ENCODE measurements around the gene LOXL1. TPM values are rescaled to one million over a fixed set of nuclear protein-coding genes. Genes with fewer than 3 reads are reported as not detected.
A peak's percentile ranks its signal among the peaks of the same experiment; 100 is the strongest.
"Not testable (repeated sequence)": the region's sequence is repeated elsewhere in the genome, so short reads cannot be mapped to it uniquely, and the experiment has no call there.

LOXL1 gene
- total RNA-seq, 5 donors from 2014 or later (not counting 1 experiment from before 2014, with no cell fraction given), result 1.4 to 4.8 (median 1.6) TPM

- 36% methylated on average over 9 of the region's 18 CpGs for WGBS (ENCODE audit: insufficient coverage)
- not testable (repeated sequence) for H3K9me3 ChIP-seq; H3K36me3 ChIP-seq (ENCODE audit: control insufficient read depth in 2 of 2, extremely low read depth in 1 of 2, insufficient read depth in 1 of 2, low read length in 1 of 2); H3K4me3 ChIP-seq (ENCODE audit: control insufficient read depth in 1 of 2, extremely low read depth in 1 of 2, low read length in 1 of 2); H3K9me3 Mint-ChIP-seq; H3K27ac ChIP-seq (ENCODE audit: low read length); H3K36me3 Mint-ChIP-seq
- H3K27me3 ChIP-seq (replicated peaks in 1 of 2; ENCODE audit: control insufficient read depth in 2 of 2, extremely low read depth in 1 of 2, insufficient read depth in 2 of 2, low read length in 1 of 2), result peaks cover 0 to 31% of the 10 kb centered on the region in 2 experiments
- ChIA-PET CTCF (interaction anchor here (0.6 to 3.8 kb wide), 6 partner anchors 14 to 285 kb away, joined by 3 to 19 read pairs (median 4); partner anchors contain the start of gene PML (in 1 of the 2)), POLR2A (interaction anchor here (0.6 to 0.7 kb wide), 5 partner anchors 19 to 1768 kb away, joined by 3 to 6 read pairs (median 3); partner anchors contain the start of gene PML (in 1 of the 2))
- Mint-ChIP-seq H3K27ac (peak overlapping the region in 1 of 2 donors; percentile 19), H3K4me3 (peak overlapping the region in 1 of 3 donors; percentile 61), H3K27me3 (peaks cover 4 to 20% of the 10 kb centered on the region in 2 donors), H3K4me1 (peaks cover 32 to 38% (median 36%) of the 10 kb centered on the region in 3 donors)
- peaks cover 2 to 26% of the 10 kb centered on the region in 2 experiments for H3K4me1 ChIP-seq (ENCODE audit: control insufficient read depth in 1 of 2, extremely low read depth in 1 of 2, insufficient read depth in 2 of 2, low read length in 2 of 2)
- DNase-seq, result peak in 25 of 35 experiments; percentile 23 to 72 (median 53)
- ATAC-seq (replicated peaks in 1 of 4), result peak in 2 of 4 experiments; percentile 62 to 76
Measured at GRCh38 chr15:73975440-73976125, 49.3 kb downstream of the LOXL1 start.

GRCh38 chr15:73978896-73979295 lies 52.6 kb downstream of the LOXL1 start:
- POLR2A ChIA-PET, result interaction anchor here in 1 of 2 donors (0.6 kb wide), 1 partner anchor 513 kb away, joined by 18 read pairs; no protein-coding TSS in a partner anchor
- Histone ChIP-seq H3K4me3 (ENCODE audit: control insufficient read depth in 1 of 2, extremely low read depth in 1 of 2, low read length in 1 of 2) (no peak overlapping the region), H3K36me3 (ENCODE audit: control insufficient read depth in 2 of 2, extremely low read depth in 1 of 2, insufficient read depth in 1 of 2, low read length in 1 of 2) (peaks cover 0 to 1% of the 10 kb centered on the region in 2 donors), H3K27me3 (replicated peaks in 1 of 2; ENCODE audit: control insufficient read depth in 2 of 2, extremely low read depth in 1 of 2, insufficient read depth in 2 of 2, low read length in 1 of 2) (peaks cover 0 to 30% of the 10 kb centered on the region in 2 experiments), H3K9me3 (no peaks in the 10 kb centered on the region), H3K4me1 (ENCODE audit: control insufficient read depth in 1 of 2, extremely low read depth in 1 of 2, insufficient read depth in 2 of 2, low read length in 2 of 2) (peaks cover 2 to 42% of the 10 kb centered on the region in 2 experiments), H3K27ac (ENCODE audit: low read length) (no peak overlapping the region)
- CTCF ChIA-PET, result interaction anchor here in 1 of 2 donors (1.0 kb wide), 1 partner anchor 69 kb away, joined by 3 read pairs; no protein-coding TSS in a partner anchor
- H3K27me3 Mint-ChIP-seq, result peaks cover 4 to 20% of the 10 kb centered on the region in 2 donors
- DNase-seq (no peak), ATAC-seq (replicated peaks in 1 of 4) (no peak)
- peaks cover under 1% of the 10 kb centered on the region for H3K36me3 Mint-ChIP-seq
- H3K27ac Mint-ChIP-seq, result no peak overlapping the region
- WGBS (ENCODE audit: insufficient coverage), result 95% methylated on average over 2 of the region's 3 CpGs
- H3K4me3 Mint-ChIP-seq, result no peak overlapping the region
- peaks cover 47 to 55% (median 51%) of the 10 kb centered on the region in 3 donors for H3K4me1 Mint-ChIP-seq
- no peaks in the 10 kb centered on the region for H3K9me3 Mint-ChIP-seq

GRCh38 chr15:73979636-73980035 lies 53.4 kb downstream of the LOXL1 start:
- H3K4me1 ChIP-seq (ENCODE audit: control insufficient read depth in 1 of 2, extremely low read depth in 1 of 2, insufficient read depth in 2 of 2, low read length in 2 of 2), result peaks cover 2 to 42% of the 10 kb centered on the region in 2 experiments
- Mint-ChIP-seq H3K9me3 (no peaks in the 10 kb centered on the region), H3K27ac (no peak overlapping the region), H3K27me3 (peaks cover 4 to 14% of the 10 kb centered on the region in 2 donors), H3K4me1 (peaks cover 49 to 56% (median 50%) of the 10 kb centered on the region in 3 donors), H3K4me3 (no peak overlapping the region), H3K36me3 (peaks cover 7% of the 10 kb centered on the region)
- H3K27me3 ChIP-seq (replicated peaks in 1 of 2; ENCODE audit: control insufficient read depth in 2 of 2, extremely low read depth in 1 of 2, insufficient read depth in 2 of 2, low read length in 1 of 2), result peaks cover 0 to 26% of the 10 kb centered on the region in 2 experiments
- ATAC-seq (replicated peaks in 1 of 4) (no peak), DNase-seq (no peak)
- ChIA-PET POLR2A (no interaction called here), CTCF (interaction anchor here (0.6 to 0.7 kb wide), 3 partner anchors 51 to 894 kb away, joined by 8 to 9 read pairs (median 9); partner anchors contain the start of gene SCAMP2 (in 1 of the 2))
- WGBS (ENCODE audit: insufficient coverage), result no CpG with 5 or more reads among the region's 1 CpG
- no peaks in the 10 kb centered on the region for H3K9me3 ChIP-seq
- no peak overlapping the region for H3K4me3 ChIP-seq (ENCODE audit: control insufficient read depth in 1 of 2, extremely low read depth in 1 of 2, low read length in 1 of 2)
- H3K27ac ChIP-seq (ENCODE audit: low read length), result no peak overlapping the region
- peaks cover 4 to 5% of the 10 kb centered on the region in 2 donors for H3K36me3 ChIP-seq (ENCODE audit: control insufficient read depth in 2 of 2, extremely low read depth in 1 of 2, insufficient read depth in 1 of 2, low read length in 1 of 2)

DNA sequence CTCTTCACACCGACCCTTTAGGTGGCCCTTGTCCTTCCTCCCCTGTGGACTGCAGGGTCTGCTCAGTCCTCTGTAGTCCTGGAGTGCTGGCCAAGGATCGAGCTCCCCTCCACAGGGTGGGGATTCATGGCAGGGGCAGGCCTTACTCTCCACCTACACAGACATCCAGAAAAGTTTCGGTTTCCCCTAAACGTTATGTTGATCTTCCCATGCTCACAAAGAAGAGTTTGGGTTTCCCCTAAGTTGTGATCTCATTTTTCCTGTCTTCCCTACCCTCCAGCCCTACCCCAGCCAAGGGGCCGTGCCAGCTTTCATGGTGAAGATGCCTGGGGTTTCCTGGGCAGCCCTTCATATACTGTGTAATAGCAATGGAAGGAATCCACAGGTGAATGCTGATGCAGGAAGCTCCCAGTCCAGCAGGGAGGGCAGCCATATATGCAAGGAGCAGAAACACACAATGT lies 55.5 kb downstream of the LOXL1 start:
- Mint-ChIP-seq H3K36me3 (peaks cover 18% of the 10 kb centered on the region), H3K4me3 (peak overlapping the region in 2 of 3 donors; percentile 18 to 60), H3K4me1 (peaks cover 35 to 37% (median 37%) of the 10 kb centered on the region in 3 donors), H3K27ac (peak overlapping the region; percentile 76 to 86), H3K9me3 (no peaks in the 10 kb centered on the region), H3K27me3 (no peaks in the 10 kb centered on the region)
- H3K27ac ChIP-seq (ENCODE audit: low read length), result no peak overlapping the region
- H3K36me3 ChIP-seq (ENCODE audit: control insufficient read depth in 2 of 2, extremely low read depth in 1 of 2, insufficient read depth in 1 of 2, low read length in 1 of 2), result peaks cover 5 to 13% of the 10 kb centered on the region in 2 donors
- 63% methylated on average over 2 of the region's 5 CpGs for WGBS (ENCODE audit: insufficient coverage)
- H3K9me3 ChIP-seq, result no peaks in the 10 kb centered on the region
- ChIA-PET POLR2A (no interaction called here), CTCF (interaction anchor here (0.6 to 1.0 kb wide), 2 partner anchors 16 to 54 kb away, joined by 3 to 6 read pairs; no protein-coding TSS in a partner anchor)
- DNase-seq, result no peak
- H3K27me3 ChIP-seq (replicated peaks in 1 of 2; ENCODE audit: control insufficient read depth in 2 of 2, extremely low read depth in 1 of 2, insufficient read depth in 2 of 2, low read length in 1 of 2), result peaks cover 0 to 11% of the 10 kb centered on the region in 2 experiments
- H3K4me3 ChIP-seq (ENCODE audit: control insufficient read depth in 1 of 2, extremely low read depth in 1 of 2, low read length in 1 of 2), result no peak overlapping the region
- peaks cover 0 to 37% of the 10 kb centered on the region in 2 experiments for H3K4me1 ChIP-seq (ENCODE audit: control insufficient read depth in 1 of 2, extremely low read depth in 1 of 2, insufficient read depth in 2 of 2, low read length in 2 of 2)
- ATAC-seq (replicated peaks in 1 of 4), result peak in 1 of 4 experiments; percentile 11

DNA sequence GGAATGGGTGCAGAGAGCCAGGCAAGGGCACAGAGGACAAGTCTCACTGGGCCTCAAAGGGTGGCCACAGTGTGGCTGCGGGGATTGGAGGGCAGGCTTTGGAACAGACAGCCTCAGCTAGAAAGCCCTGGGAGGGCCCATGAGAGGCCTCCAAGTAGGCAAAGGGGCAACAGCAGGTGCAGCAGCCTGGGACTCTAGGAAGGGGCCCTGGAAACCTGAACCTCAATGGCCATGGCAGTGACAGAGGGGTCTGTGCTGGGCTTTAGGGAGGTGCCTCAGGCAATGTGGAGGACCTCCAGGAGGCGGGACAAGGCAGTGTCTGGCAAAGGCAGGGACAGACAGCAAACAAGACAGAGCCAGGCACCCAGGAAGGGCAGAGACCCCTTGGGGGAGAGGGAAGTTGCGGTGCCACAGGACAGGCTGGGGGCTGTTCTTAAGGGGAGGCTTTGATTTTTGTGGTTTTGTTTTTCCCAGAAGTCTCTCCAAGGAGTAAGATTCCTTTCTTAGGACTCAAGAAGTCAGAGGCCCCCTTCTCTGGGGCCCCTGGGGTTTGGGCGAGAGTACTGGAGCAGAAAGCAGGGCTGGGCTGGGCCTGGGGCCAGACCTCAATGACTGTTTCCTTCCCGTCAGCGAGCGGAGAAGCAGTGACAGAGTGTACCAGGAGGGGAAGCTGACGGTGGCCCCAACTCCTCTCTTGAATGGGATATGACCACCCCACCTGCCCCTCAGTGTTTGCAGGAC lies 56.1 kb downstream of the LOXL1 start:
- POLR2A ChIA-PET, result no interaction called here
- H3K4me1 Mint-ChIP-seq, result peaks cover 35 to 37% (median 37%) of the 10 kb centered on the region in 3 donors

More for the DNA sequence above, 56.1 kb downstream of the LOXL1 start:
- ATAC-seq (replicated peaks in 1 of 4) (peak; percentile 84 to 89 (median 85)), DNase-seq (peak in 5 of 35 experiments; percentile 14 to 39 (median 36))
- peak overlapping the region in 2 of 3 donors; percentile 18 to 60 for H3K4me3 Mint-ChIP-seq
- H3K27ac Mint-ChIP-seq, result peak overlapping the region; percentile 76 to 86
- Histone ChIP-seq H3K9me3 (no peaks in the 10 kb centered on the region), H3K27ac (ENCODE audit: low read length) (peak overlapping the region; percentile 6), H3K4me3 (ENCODE audit: control insufficient read depth in 1 of 2, extremely low read depth in 1 of 2, low read length in 1 of 2) (no peak overlapping the region), H3K27me3 (replicated peaks in 1 of 2; ENCODE audit: control insufficient read depth in 2 of 2, extremely low read depth in 1 of 2, insufficient read depth in 2 of 2, low read length in 1 of 2) (peaks cover 0 to 11% of the 10 kb centered on the region in 2 experiments), H3K4me1 (ENCODE audit: control insufficient read depth in 1 of 2, extremely low read depth in 1 of 2, insufficient read depth in 2 of 2, low read length in 2 of 2) (peaks cover 0 to 37% of the 10 kb centered on the region in 2 experiments), H3K36me3 (ENCODE audit: control insufficient read depth in 2 of 2, extremely low read depth in 1 of 2, insufficient read depth in 1 of 2, low read length in 1 of 2) (peaks cover 5 to 13% of the 10 kb centered on the region in 2 donors)
- no peaks in the 10 kb centered on the region for H3K27me3 Mint-ChIP-seq
- CTCF ChIA-PET, result interaction anchor here in 1 of 2 donors (0.6 kb wide), 1 partner anchor 220 kb away, joined by 3 read pairs; the partner anchor contains the start of gene STRA6
- H3K36me3 Mint-ChIP-seq, result peaks cover 24% of the 10 kb centered on the region
- 75% methylated on average over 4 of the region's 8 CpGs for WGBS (ENCODE audit: insufficient coverage)
- H3K9me3 Mint-ChIP-seq, result no peaks in the 10 kb centered on the region
